ENCODE measurements around the gene EPHA3. TPM values are rescaled to one million over a fixed set of nuclear protein-coding genes. Genes with fewer than 3 reads are reported as not detected.
A peak's percentile ranks its signal among the peaks of the same experiment; 100 is the strongest.

EPHA3 gene
- polyA plus RNA-seq, 2 of the 4 experiments (the other 2 are of a cell fraction): not detected

GRCh38 chr3:89159605-89160004 lies 52.2 kb downstream of the EPHA3 start:
- no peak overlapping the region for H3K4me3 ChIP-seq
- H3K9me3 ChIP-seq: no peaks in the 10 kb centered on the region
- POLR2A ChIA-PET: no interaction called here
- 41% methylated on average over 2 of the region's 2 CpGs for WGBS (ENCODE audit: missing lambda C conversion rate)
- CTCF ChIA-PET: no interaction called here
- TF ChIP-seq FOXS1 (CRISPR knock-in tag; IDR thresholded peaks at IDR 0.05) (no peak), NPAS2 (CRISPR knock-in tag; IDR thresholded peaks at IDR 0.05; ENCODE audit: borderline replicate concordance) (no peak), EHMT2 (IDR thresholded peaks at IDR 0.05; ENCODE audit: low read depth) (no peak), MAX (IDR thresholded peaks at IDR 0.05) (no peak), HDAC2 (IDR thresholded peaks at IDR 0.05) (no peak), POLR2A (IDR thresholded peaks at IDR 0.05; ENCODE audit: low read length) (no peak), HMGXB4 (CRISPR knock-in tag; IDR thresholded peaks at IDR 0.05; ENCODE audit: borderline replicate concordance) (no peak), RAD21 (conservative IDR thresholded peaks at IDR 0.05 in 1 of 2, IDR thresholded peaks at IDR 0.05 in 1 of 2) (no peak), TP53 (CRISPR knock-in tag; IDR thresholded peaks at IDR 0.05) (no peak)
- ATAC-seq (no peak), FAIRE-seq (no peak), DNase-seq (ENCODE audit: low read depth in 1 of 2, low spot score in 1 of 2) (no peak)
- no peak overlapping the region for H3K27ac ChIP-seq
- no peaks in the 10 kb centered on the region for H3K4me1 ChIP-seq
- no peak overlapping the region for H3K4me2 ChIP-seq

- no peaks in the 10 kb centered on the region for H3K4me1 ChIP-seq
- no peak overlapping the region for H3K4me2 ChIP-seq
- H3K27ac ChIP-seq: no peak overlapping the region
- FAIRE-seq (no peak), DNase-seq (ENCODE audit: low read depth in 1 of 2, low spot score in 1 of 2) (no peak), ATAC-seq (no peak)
- no peaks in the 10 kb centered on the region for H3K9me3 ChIP-seq
- TF ChIP-seq MAFK (IDR thresholded peaks at IDR 0.05; ENCODE audit: partially characterized antibody): peak; percentile 76
- no peak for TF ChIP-seq TP53 (CRISPR knock-in tag; IDR thresholded peaks at IDR 0.05)
- no peak overlapping the region for H3K4me3 ChIP-seq
- POLR2A ChIA-PET: no interaction called here
- CTCF ChIA-PET: no interaction called here
These were observed 57.4 kb downstream of the EPHA3 start for GRCh38 chr3:89164774-89165173.

- ChIA-PET POLR2A (no interaction called here), CTCF (no interaction called here)
- no peak for TF ChIP-seq RARB (CRISPR knock-in tag; IDR thresholded peaks at IDR 0.05)
- WGBS (ENCODE audit: missing lambda C conversion rate): 1% methylated on average over 9 of the region's 9 CpGs
- Histone ChIP-seq H3K4me1 (no peaks in the 10 kb centered on the region), H3K4me2 (no peak overlapping the region), H3K4me3 (no peak overlapping the region), H3K27ac (no peak overlapping the region), H3K9me3 (no peaks in the 10 kb centered on the region)
- no peak for DNase-seq (ENCODE audit: low read depth in 1 of 2, low spot score in 1 of 2)
- ATAC-seq: no peak
- no peak for FAIRE-seq
These were observed 58.3 kb downstream of the EPHA3 start for GRCh38 chr3:89165636-89166263.

- ChIA-PET POLR2A (no interaction called here), CTCF (no interaction called here)
- DNase-seq (ENCODE audit: low read depth in 1 of 2, low spot score in 1 of 2) (no peak), FAIRE-seq (no peak), ATAC-seq (no peak)
- Histone ChIP-seq H3K4me3 (no peak overlapping the region), H3K27ac (no peak overlapping the region), H3K4me1 (no peaks in the 10 kb centered on the region), H3K4me2 (no peak overlapping the region), H3K9me3 (no peaks in the 10 kb centered on the region)
- 25% methylated on average over 9 of the region's 9 CpGs for WGBS (ENCODE audit: missing lambda C conversion rate)
- TF ChIP-seq ZSCAN20 (CRISPR knock-in tag; IDR thresholded peaks at IDR 0.05) (no peak), FOXS1 (CRISPR knock-in tag; IDR thresholded peaks at IDR 0.05) (no peak), GATA3 (IDR thresholded peaks at IDR 0.05; ENCODE audit: borderline replicate concordance) (no peak), MAFK (IDR thresholded peaks at IDR 0.05; ENCODE audit: partially characterized antibody) (no peak), HOXA7 (CRISPR knock-in tag; IDR thresholded peaks at IDR 0.05) (no peak), SMC3 (IDR thresholded peaks at IDR 0.05) (no peak), ZFP36 (IDR thresholded peaks at IDR 0.05; ENCODE audit: borderline replicate concordance, partially characterized antibody) (no peak), RARB (CRISPR knock-in tag; IDR thresholded peaks at IDR 0.05) (no peak), POLR2A (IDR thresholded peaks at IDR 0.05; ENCODE audit: low read length) (no peak), KDM5A (IDR thresholded peaks at IDR 0.05) (no peak), MAZ (IDR thresholded peaks at IDR 0.05; ENCODE audit: borderline replicate concordance, low read depth, low read length) (no peak)
These were observed 64.5 kb downstream of the EPHA3 start for GRCh38 chr3:89171687-89172545.

Measured in A549 (cell line).